ENCODE measurements around the gene FRY. TPM values are rescaled to one million over a fixed set of nuclear protein-coding genes. Genes with fewer than 3 reads are reported as not detected.

FRY gene
- total and polyA plus RNA-seq, 10 donors, result 0.80 to 30.0 (median 23.5) TPM

DNA sequence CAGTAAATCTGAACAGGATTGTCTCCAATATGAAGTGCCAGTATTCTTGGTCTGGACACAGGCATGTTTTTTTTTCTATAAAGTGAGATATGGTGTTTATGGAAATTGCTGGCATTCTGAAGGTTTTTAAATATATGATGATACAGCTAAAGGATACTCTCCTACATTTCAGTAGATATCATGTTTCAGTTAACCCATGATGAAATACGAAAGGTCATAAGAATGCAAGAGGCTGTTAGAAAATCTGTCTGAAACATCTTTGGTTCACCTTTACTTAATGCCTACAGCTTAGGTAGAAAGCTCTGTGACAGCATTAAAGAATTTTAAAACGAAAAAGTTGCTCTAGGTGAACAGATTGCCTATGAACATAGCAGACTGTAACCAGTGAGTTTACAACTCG is 9.1 kb downstream of the FRY start:
- no peaks in the 10 kb centered on the region for H3K9me3 ChIP-seq
- WGBS, 5 donors, result 88 to 93% (median 91%) methylated on average over 3 of the region's 3 CpGs
- DNase-seq, result no peak

DNA sequence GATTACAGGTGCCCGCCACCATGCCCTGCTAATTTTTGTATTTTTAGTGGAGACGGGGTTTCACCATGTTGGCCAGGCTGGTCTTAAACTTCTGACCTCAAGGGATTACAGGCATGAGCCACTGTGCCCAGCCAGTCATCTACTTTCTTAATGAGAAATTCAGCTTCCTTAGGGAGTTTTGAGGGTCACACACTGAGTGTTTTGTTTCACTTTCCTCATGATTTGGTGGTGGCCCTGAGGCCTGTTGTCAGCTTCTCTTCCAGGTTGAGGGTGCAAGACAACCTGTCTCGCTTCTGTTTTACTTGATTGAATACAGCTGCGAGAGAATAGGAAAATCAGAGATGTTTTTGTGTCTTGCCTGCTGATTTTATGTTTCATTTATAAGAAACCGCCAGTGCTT is 9.9 kb downstream of the FRY start:
- H3K27ac ChIP-seq, result no peak overlapping the region
- no peaks in the 10 kb centered on the region for H3K27me3 ChIP-seq (replicated peaks in 1 of 7)
- no peaks in the 10 kb centered on the region for H3K9me3 ChIP-seq
- no peak for DNase-seq
- no peak overlapping the region for H3K4me3 ChIP-seq
- H3K36me3 ChIP-seq, result peaks cover 0 to 5% (median 0%) of the 10 kb centered on the region in 6 donors
- intact Hi-C loops (cut with DNase I; ENCODE audit: low total_unique reads), result no loop called here
- H3K4me1 ChIP-seq, result peaks cover 6 to 53% (median 14%) of the 10 kb centered on the region in 6 donors
- 77 to 87% (median 79%) methylated on average over 5 of the region's 5 CpGs for WGBS, 5 donors
- TF ChIP-seq POLR2A (IDR thresholded peaks at IDR 0.05) (no peak), POLR2AphosphoS5 (IDR thresholded peaks at IDR 0.05) (no peak)
- TF ChIP-seq, protein P1, sequence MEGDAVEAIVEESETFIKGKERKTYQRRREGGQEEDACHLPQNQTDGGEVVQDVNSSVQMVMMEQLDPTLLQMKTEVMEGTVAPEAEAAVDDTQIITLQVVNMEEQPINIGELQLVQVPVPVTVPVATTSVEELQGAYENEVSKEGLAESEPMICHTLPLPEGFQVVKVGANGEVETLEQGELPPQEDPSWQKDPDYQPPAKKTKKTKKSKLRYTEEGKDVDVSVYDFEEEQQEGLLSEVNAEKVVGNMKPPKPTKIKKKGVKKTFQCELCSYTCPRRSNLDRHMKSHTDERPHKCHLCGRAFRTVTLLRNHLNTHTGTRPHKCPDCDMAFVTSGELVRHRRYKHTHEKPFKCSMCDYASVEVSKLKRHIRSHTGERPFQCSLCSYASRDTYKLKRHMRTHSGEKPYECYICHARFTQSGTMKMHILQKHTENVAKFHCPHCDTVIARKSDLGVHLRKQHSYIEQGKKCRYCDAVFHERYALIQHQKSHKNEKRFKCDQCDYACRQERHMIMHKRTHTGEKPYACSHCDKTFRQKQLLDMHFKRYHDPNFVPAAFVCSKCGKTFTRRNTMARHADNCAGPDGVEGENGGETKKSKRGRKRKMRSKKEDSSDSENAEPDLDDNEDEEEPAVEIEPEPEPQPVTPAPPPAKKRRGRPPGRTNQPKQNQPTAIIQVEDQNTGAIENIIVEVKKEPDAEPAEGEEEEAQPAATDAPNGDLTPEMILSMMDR (IDR thresholded peaks at IDR 0.05 in 8 of 11, conservative IDR thresholded peaks at IDR 0.05 in 3 of 11), result no peak

More for the DNA sequence above, 9.1 kb downstream of the FRY start:
- peaks cover 0 to 53% (median 15%) of the 10 kb centered on the region in 6 donors for H3K4me1 ChIP-seq
- H3K4me3 ChIP-seq, result no peak overlapping the region
- H3K27ac ChIP-seq, result peak overlapping the region in 1 of 8 donors; percentile 2
- peaks cover 0 to 5% (median 0%) of the 10 kb centered on the region in 6 donors for H3K36me3 ChIP-seq
- TF ChIP-seq POLR2A (IDR thresholded peaks at IDR 0.05), result no peak
- TF ChIP-seq POLR2AphosphoS5 (IDR thresholded peaks at IDR 0.05), result no peak
- TF ChIP-seq, protein P1 (IDR thresholded peaks at IDR 0.05 in 8 of 11, conservative IDR thresholded peaks at IDR 0.05 in 3 of 11), result no peak
- H3K27me3 ChIP-seq (replicated peaks in 1 of 7), result no peaks in the 10 kb centered on the region
- intact Hi-C loops (cut with DNase I; ENCODE audit: low total_unique reads), result no loop called here

- intact Hi-C loops (cut with DNase I; ENCODE audit: low total_unique reads), result no loop called here
- H3K9me3 ChIP-seq, result no peaks in the 10 kb centered on the region
These were observed 11.0 kb downstream of the FRY start for GRCh38 chr13:32042551-32042950.

GRCh38 chr13:32044446-32044845 is 12.9 kb downstream of the FRY start:
- TF ChIP-seq POLR2AphosphoS5 (IDR thresholded peaks at IDR 0.05) (no peak), POLR2A (IDR thresholded peaks at IDR 0.05) (no peak)
- TF ChIP-seq, protein P1 (IDR thresholded peaks at IDR 0.05 in 8 of 11, conservative IDR thresholded peaks at IDR 0.05 in 3 of 11), result no peak
- Histone ChIP-seq H3K4me3 (no peak overlapping the region), H3K27me3 (replicated peaks in 1 of 7) (no peaks in the 10 kb centered on the region), H3K9me3 (no peaks in the 10 kb centered on the region), H3K27ac (no peak overlapping the region), H3K4me1 (peaks cover 6 to 61% (median 33%) of the 10 kb centered on the region in 6 donors), H3K36me3 (no peaks in the 10 kb centered on the region)
- intact Hi-C loops (cut with DNase I; ENCODE audit: low total_unique reads), result no loop called here
- no peak for DNase-seq
- whole genome bisulfite sequencing, 5 donors, result 91 to 100% (median 96%) methylated on average over 1 of the region's 1 CpG

More at GRCh38 chr13:32042551-32042950, 11.0 kb downstream of the FRY start:
- Histone ChIP-seq H3K27me3 (replicated peaks in 1 of 7) (no peaks in the 10 kb centered on the region), H3K4me3 (no peak overlapping the region), H3K4me1 (peaks cover 6 to 53% (median 17%) of the 10 kb centered on the region in 6 donors), H3K27ac (peak overlapping the region in 3 of 8 donors; percentile 10 to 32 (median 25)), H3K36me3 (peaks cover 0 to 5% (median 0%) of the 10 kb centered on the region in 6 donors)
- no peak for DNase-seq
- no peak for TF ChIP-seq POLR2A (IDR thresholded peaks at IDR 0.05)
- no peak for TF ChIP-seq POLR2AphosphoS5 (IDR thresholded peaks at IDR 0.05)
- TF ChIP-seq, protein P1 (IDR thresholded peaks at IDR 0.05 in 8 of 11, conservative IDR thresholded peaks at IDR 0.05 in 3 of 11), result no peak
